Uterus (tissue), 4 donors: ENCODE results near the gene ESPN. TPM values are rescaled to one million over a fixed set of nuclear protein-coding genes. Genes with fewer than 3 reads are reported as not detected.

Experiments
- DNase-seq, 2 donors: peaks; one replicate each; pipeline ENCODE4 v3.0.0-alpha.2; 2019 to 2020
- H3K27ac ChIP-seq, 2 donors: fragments of 200-600 bp; sonication (generic); 1 replicate in 1 of 2; 2 replicates in 1 of 2; pipeline ENCODE4 v1.5.1; 2016 to 2018
- H3K27me3 ChIP-seq, 2 donors: fragments of 200-600 bp; sonication (generic); one replicate each; pipeline ENCODE4 v1.5.1; 2018 to 2019; ENCODE audit warnings: control low read depth in 1 of 2
- H3K36me3 ChIP-seq, 2 donors: fragments of 200-600 bp; sonication (generic); one replicate each; pipeline ENCODE4 v1.5.1; 2019; ENCODE audit warnings: control low read depth in 1 of 2
- H3K4me1 ChIP-seq, 2 donors: fragments of 200-600 bp; sonication (generic); one replicate each; pipeline ENCODE4 v1.5.1; 2018 to 2019; ENCODE audit warnings: control low read depth in 1 of 2
- H3K4me3 ChIP-seq, 2 donors: fragments of 200-600 bp; sonication (generic); 1 replicate in 1 of 2; 2 replicates in 1 of 2; pipeline ENCODE4 v1.5.1; 2018 to 2019; ENCODE audit warnings: mild to moderate bottlenecking in 1 of 2
- H3K9me3 ChIP-seq, 2 donors: fragments of 200-600 bp; sonication (generic); one replicate each; pipeline ENCODE4 v1.5.1; 2019; ENCODE audit warnings: control low read depth in 1 of 2
- POLR2A ChIP-seq, 2 donors: fragments of 450-650 bp; IDR thresholded peaks; one replicate each; pipeline ENCODE4 v1.6.1; 2016; ENCODE audit warnings: antibody characterized with exemption in 2 of 2, mild to moderate bottlenecking in 1 of 2, moderate library complexity in 1 of 2
- intact Hi-C: fragments of 100-400 bp; cut with DNase I; formaldehyde crosslinking; loops from one replicate; pipeline ENCODE4 v1.15.1; 2023; ENCODE audit warnings: low total_unique reads
- total RNA-seq, 4 donors: library from RNA; depleted of rRNA in 3 of 4; stranded (reverse); fragments of >200 nt in 3 of 4; gene quantifications; one replicate each; pipeline versions ENCODE4 v1.1.0 to v1.2.4, GENCODE V29; 2014 to 2023
- TF ChIP-seq, protein P1 (sequence below), 4 experiments: fragments of 200-600 bp in 2 of 4; fragments of 450-650 bp in 2 of 4; sonication (generic) in 2 of 4; IDR thresholded peaks; one replicate each; pipeline ENCODE4 v1.5.1; 2016 to 2019; ENCODE audit warnings: antibody characterized with exemption in 4 of 4, mild to moderate bottlenecking in 2 of 4, moderate library complexity in 1 of 4
- donor health status: DM: yes; HTN: yes; CAD: no.

ESPN gene
- total RNA-seq, 4 donors from 2014 or later, result 0.58 to 2.5 TPM; not detected in 2

DNA sequence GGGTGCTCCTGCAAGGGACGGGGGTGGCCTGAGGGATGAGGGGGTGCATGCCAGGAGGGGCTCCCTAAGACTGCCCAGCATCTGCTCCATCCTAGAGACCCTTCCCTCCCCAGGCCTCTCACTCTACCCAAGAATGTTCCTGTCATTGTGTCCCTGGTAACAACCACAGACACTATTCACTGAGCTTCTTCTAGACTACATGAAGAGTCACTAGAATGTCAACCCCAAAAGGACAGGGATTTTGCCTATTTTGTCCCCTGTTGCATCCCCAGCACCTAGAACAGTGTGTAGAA is 38.5 kb downstream of the ESPN start:
- no peak for DNase-seq
- H3K4me1 ChIP-seq, result peaks cover 0 to 5% of the 10 kb centered on the region in 2 donors
- no peaks in the 10 kb centered on the region for H3K9me3 ChIP-seq
- H3K27ac ChIP-seq, result no peak overlapping the region
- no peaks in the 10 kb centered on the region for H3K27me3 ChIP-seq
- intact Hi-C loops, result no loop called here
- no peaks in the 10 kb centered on the region for H3K36me3 ChIP-seq
- TF ChIP-seq POLR2A (IDR thresholded peaks at IDR 0.05), result no peak
- TF ChIP-seq, protein P1, sequence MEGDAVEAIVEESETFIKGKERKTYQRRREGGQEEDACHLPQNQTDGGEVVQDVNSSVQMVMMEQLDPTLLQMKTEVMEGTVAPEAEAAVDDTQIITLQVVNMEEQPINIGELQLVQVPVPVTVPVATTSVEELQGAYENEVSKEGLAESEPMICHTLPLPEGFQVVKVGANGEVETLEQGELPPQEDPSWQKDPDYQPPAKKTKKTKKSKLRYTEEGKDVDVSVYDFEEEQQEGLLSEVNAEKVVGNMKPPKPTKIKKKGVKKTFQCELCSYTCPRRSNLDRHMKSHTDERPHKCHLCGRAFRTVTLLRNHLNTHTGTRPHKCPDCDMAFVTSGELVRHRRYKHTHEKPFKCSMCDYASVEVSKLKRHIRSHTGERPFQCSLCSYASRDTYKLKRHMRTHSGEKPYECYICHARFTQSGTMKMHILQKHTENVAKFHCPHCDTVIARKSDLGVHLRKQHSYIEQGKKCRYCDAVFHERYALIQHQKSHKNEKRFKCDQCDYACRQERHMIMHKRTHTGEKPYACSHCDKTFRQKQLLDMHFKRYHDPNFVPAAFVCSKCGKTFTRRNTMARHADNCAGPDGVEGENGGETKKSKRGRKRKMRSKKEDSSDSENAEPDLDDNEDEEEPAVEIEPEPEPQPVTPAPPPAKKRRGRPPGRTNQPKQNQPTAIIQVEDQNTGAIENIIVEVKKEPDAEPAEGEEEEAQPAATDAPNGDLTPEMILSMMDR (IDR thresholded peaks at IDR 0.05), result no peak
- H3K4me3 ChIP-seq, result no peak overlapping the region

DNA sequence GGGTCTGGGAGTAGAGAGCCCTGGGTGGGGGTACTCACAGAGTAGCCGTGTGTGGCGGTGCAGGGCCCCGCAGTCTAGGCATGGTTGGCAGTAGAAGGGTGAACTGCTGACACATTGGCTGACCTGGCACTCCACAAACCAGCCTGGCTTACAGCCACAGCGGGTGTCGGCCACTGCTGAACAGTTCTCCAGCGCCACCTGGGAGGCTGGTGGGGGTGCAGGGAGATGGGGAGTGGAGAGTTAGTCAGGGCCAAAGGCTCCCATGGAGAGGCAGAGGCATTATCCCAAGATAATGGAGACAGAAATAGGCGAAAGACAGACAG is 39.9 kb downstream of the ESPN start:
- H3K4me1 ChIP-seq, result peaks cover 0 to 5% of the 10 kb centered on the region in 2 donors
- no peak overlapping the region for H3K4me3 ChIP-seq
- H3K27ac ChIP-seq, result no peak overlapping the region
- no peaks in the 10 kb centered on the region for H3K36me3 ChIP-seq
- no peaks in the 10 kb centered on the region for H3K27me3 ChIP-seq
- no peaks in the 10 kb centered on the region for H3K9me3 ChIP-seq
- intact Hi-C loops, result no loop called here
- no peak for TF ChIP-seq POLR2A (IDR thresholded peaks at IDR 0.05)
- TF ChIP-seq, protein P1 (IDR thresholded peaks at IDR 0.05), result no peak
- no peak for DNase-seq

DNA sequence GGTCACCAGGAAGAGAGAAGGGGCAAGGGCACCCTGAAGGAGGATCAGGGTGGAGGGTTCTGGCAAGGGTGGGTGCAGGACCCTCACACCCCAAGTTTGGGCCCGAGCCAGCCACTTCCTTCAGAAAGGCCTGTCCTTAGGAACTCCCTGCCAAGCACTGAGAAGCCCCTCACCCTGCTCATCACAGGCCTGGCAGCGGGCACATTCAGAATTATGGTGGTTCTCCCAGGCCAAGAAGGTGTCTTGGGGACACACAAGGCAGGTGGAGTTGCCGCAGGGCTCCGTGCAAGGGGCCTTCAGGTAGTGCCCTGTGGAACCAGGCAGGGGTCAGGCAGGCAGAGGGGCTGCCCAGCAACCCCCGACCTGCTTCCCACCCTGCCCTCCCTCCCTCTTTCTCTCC is 40.3 kb downstream of the ESPN start:
- Histone ChIP-seq H3K36me3 (no peaks in the 10 kb centered on the region), H3K27ac (no peak overlapping the region), H3K9me3 (no peaks in the 10 kb centered on the region), H3K4me3 (no peak overlapping the region), H3K27me3 (no peaks in the 10 kb centered on the region), H3K4me1 (peaks cover 0 to 5% of the 10 kb centered on the region in 2 donors)
- no peak for DNase-seq
- intact Hi-C loops, result no loop called here
- TF ChIP-seq, protein P1 (IDR thresholded peaks at IDR 0.05), result no peak
- TF ChIP-seq POLR2A (IDR thresholded peaks at IDR 0.05), result no peak

DNA sequence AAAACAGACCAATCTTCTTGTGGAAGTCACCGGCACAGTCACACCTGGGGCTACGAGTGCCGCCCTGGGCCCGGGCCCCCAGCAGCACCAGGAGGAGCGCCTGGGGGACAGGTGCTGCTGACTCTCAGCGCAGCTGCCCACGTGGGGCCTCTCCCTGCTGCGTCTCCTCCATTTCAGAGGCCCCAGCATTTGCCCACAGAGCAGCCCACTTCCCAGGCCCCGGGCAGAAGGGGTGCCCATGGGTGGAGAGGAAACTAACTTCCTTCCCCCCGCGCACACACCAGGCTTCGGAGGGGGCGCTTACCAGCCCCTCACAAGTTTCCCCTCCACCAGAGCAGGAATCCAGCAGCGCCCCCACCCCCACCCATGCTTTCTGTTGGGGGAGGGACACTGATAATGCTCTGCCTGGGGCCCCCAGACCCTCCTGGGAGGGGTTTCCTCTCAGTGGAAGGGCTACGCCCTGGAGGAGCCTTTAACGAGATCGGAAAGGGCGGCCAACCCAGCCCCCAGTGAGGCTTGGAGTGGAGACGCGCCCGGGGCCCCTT is 41.0 kb downstream of the ESPN start:
- H3K27ac ChIP-seq, result no peak overlapping the region
- DNase-seq, result no peak
- no peaks in the 10 kb centered on the region for H3K4me1 ChIP-seq
- intact Hi-C loops, result no loop called here
- TF ChIP-seq, protein P1 (IDR thresholded peaks at IDR 0.05), result no peak
- no peak for TF ChIP-seq POLR2A (IDR thresholded peaks at IDR 0.05)
- no peaks in the 10 kb centered on the region for H3K27me3 ChIP-seq
- H3K4me3 ChIP-seq, result no peak overlapping the region
- no peaks in the 10 kb centered on the region for H3K36me3 ChIP-seq
- no peaks in the 10 kb centered on the region for H3K9me3 ChIP-seq

DNA sequence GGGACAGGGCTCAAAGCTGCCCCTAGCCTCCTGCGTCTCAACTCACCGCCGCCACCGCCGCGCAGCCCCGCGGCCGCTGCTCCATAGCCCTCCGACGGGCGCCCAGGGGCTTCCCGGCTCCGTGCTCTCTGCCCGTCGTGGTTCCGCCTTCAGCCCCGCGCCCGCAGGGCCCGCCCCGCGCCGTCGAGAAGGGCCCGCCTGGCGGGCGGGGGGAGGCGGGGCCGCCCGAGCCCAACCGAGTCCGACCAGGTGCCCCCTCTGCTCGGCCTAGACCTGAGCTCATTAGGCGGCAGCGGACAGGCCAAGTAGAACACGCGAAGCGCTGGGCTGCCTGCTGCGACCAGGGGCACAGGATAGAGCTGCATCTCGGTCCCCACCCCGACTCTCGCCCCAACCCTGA is 41.4 kb downstream of the ESPN start, which contains the start of gene TNFRSF25:
TSS of gene TNFRSF25 (minus strand) at position 151 of the 400 bp plus-strand sequence. CDS start at position 85, 66 bp downstream.
- no peaks in the 10 kb centered on the region for H3K36me3 ChIP-seq
- no peak within 1 kb of the TSS for H3K27ac ChIP-seq
- no peaks in the 10 kb centered on the region for H3K4me1 ChIP-seq
- H3K9me3 ChIP-seq, result no peaks in the 10 kb centered on the region
- no peak for DNase-seq
- no peak within 1 kb of the TSS for H3K4me3 ChIP-seq
- no peak for TF ChIP-seq POLR2A (IDR thresholded peaks at IDR 0.05)
- H3K27me3 ChIP-seq, result no peaks in the 10 kb centered on the region
- intact Hi-C loops, result no loop called here

DNA sequence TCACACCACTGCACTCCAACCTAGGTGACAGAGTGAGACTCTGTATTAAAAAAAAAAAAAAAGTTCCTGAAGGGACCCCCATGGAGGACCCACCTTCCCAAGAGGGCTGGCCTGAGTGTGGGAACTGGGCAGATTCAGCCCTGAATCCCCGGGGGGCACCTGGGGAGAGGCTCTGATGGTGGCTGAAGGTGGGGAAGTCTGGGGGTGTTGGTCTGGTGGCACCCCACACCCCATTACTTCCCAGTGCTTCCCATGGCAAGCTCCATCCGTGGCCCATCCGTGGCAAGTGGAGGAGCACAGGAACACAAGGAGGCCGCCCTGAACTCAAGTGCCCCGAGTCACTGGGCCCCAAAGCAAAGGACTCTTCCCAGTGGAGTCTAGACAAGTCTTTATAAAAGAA is 42.2 kb downstream of the ESPN start:
- H3K4me1 ChIP-seq, result no peaks in the 10 kb centered on the region
- no peaks in the 10 kb centered on the region for H3K27me3 ChIP-seq
- H3K9me3 ChIP-seq, result no peaks in the 10 kb centered on the region
- no peak overlapping the region for H3K4me3 ChIP-seq
- TF ChIP-seq, protein P1 (IDR thresholded peaks at IDR 0.05), result no peak
- no peak for TF ChIP-seq POLR2A (IDR thresholded peaks at IDR 0.05)
- DNase-seq, result no peak
- no peak overlapping the region for H3K27ac ChIP-seq
- intact Hi-C loops, result no loop called here
- H3K36me3 ChIP-seq, result no peaks in the 10 kb centered on the region
